OCI-LY3 (cell line): Measurements from ENCODE around the gene RNU1-1.

Experiments
- H2AFZ ChIP-seq: fragments of 200-600, 300-600 bp; shearing (Covaris generic); 2 replicates; pipeline ENCODE4 v1.6.0; 2014; ENCODE audit warnings: antibody characterized with exemption, low read depth, low read length
- H3K27ac ChIP-seq: fragments of 200-600, 300-600 bp; sonication (generic); 2 replicates; pipeline ENCODE4 v1.5.1; 2014; ENCODE audit warnings: mild to moderate bottlenecking, low read length, moderate library complexity, mixed read lengths
- H3K27me3 ChIP-seq: fragments of 200-600, 300-600 bp; sonication (generic); 2 replicates; pipeline ENCODE4 v1.6.1; 2014; ENCODE audit warnings: low read depth, low read length, mixed read lengths
- H3K36me3 ChIP-seq: fragments of 200-600, 300-600 bp; sonication (generic); replicated peaks from 2 replicates; pipeline ENCODE3; 2014; ENCODE audit warnings: low read depth, low read length, mixed read lengths
- H3K4me1 ChIP-seq: fragments of 300-600, 200-600 bp; sonication (generic); 2 replicates; pipeline ENCODE4 v1.6.1; 2014; ENCODE audit warnings: low read length, mixed read lengths
- H3K4me2 ChIP-seq: fragments of 200-600, 300-600 bp; sonication (generic); 2 replicates; pipeline ENCODE4 v1.6.1; 2014; ENCODE audit warnings: low read length, mixed read lengths
- H3K4me3 ChIP-seq: fragments of 300-600, 200-600 bp; sonication (generic); 2 replicates; pipeline ENCODE4 v1.5.1; 2014; ENCODE audit warnings: antibody characterized with exemption, mild to moderate bottlenecking, low read length, moderate library complexity
- H3K79me2 ChIP-seq: fragments of 300-600, 200-600 bp; shearing (Covaris generic); 2 replicates; pipeline ENCODE4 v1.6.1; 2014; ENCODE audit warnings: mild to moderate bottlenecking, low read length, mixed read lengths
- H3K9ac ChIP-seq: fragments of 300-600, 200-600 bp; shearing (Covaris generic); 2 replicates; pipeline ENCODE4 v1.6.0; 2014; ENCODE audit warnings: mild to moderate bottlenecking, low read length, moderate library complexity
- H3K9me3 ChIP-seq: fragments of 200-600, 300-600 bp; shearing (Covaris generic); 2 replicates; pipeline ENCODE4 v1.6.1; 2014; ENCODE audit warnings: low read length, mixed read lengths; ENCODE audit not compliant: insufficient read depth
- H4K20me1 ChIP-seq: fragments of 200-600, 300-600 bp; sonication (generic); 2 replicates; pipeline ENCODE4 v1.6.1; 2016; ENCODE audit warnings: low read length, mixed read lengths; ENCODE audit not compliant: insufficient read depth
- CTCF ChIP-seq: fragments of 200-600, 300-600 bp; sonication (generic); IDR thresholded peaks from 2 replicates; pipeline ENCODE4 v1.5.1; 2014; ENCODE audit warnings: antibody characterized with exemption, low read length, low read depth
- EZH2phosphoT487 ChIP-seq: fragments of 200-600 bp; shearing (Covaris generic); IDR thresholded peaks from 2 replicates; pipeline ENCODE4 v1.6.1; 2018; ENCODE audit warnings: antibody characterized with exemption, mixed run types, low read depth

Gene RNU1-1

GRCh38 chr1:16474166-16474800, 39.8 kb downstream of the RNU1-1 start:
- Histone ChIP-seq H3K4me3 (no peak overlapping the region), H2AFZ (no peak overlapping the region), H3K36me3 (no peaks in the 10 kb centered on the region), H3K9ac (no peak overlapping the region), H3K9me3 (no peaks in the 10 kb centered on the region), H3K27me3 (no peaks in the 10 kb centered on the region), H4K20me1 (no peaks in the 10 kb centered on the region), H3K79me2 (no peaks in the 10 kb centered on the region), H3K4me2 (no peak overlapping the region), H3K27ac (no peak overlapping the region), H3K4me1 (peaks cover 3% of the 10 kb centered on the region; the same call in 1 of the 2 replicates)
- TF ChIP-seq EZH2phosphoT487 = no peak
- TF ChIP-seq CTCF = no peak

GRCh38 chr1:16468558-16468957, 45.5 kb downstream of the RNU1-1 start:
- TF ChIP-seq EZH2phosphoT487 (no peak), CTCF (no peak)
- no peaks in the 10 kb centered on the region for H3K9me3 ChIP-seq
- no peak overlapping the region for H3K9ac ChIP-seq
- H3K79me2 ChIP-seq = no peaks in the 10 kb centered on the region
- no peaks in the 10 kb centered on the region for H4K20me1 ChIP-seq
- no peak overlapping the region for H3K4me3 ChIP-seq
- H3K27ac ChIP-seq = no peak overlapping the region
- peaks cover 3% of the 10 kb centered on the region; the same call in 1 of the 2 replicates for H3K4me1 ChIP-seq
- H2AFZ ChIP-seq = no peak overlapping the region
- H3K27me3 ChIP-seq = no peaks in the 10 kb centered on the region
- no peak overlapping the region for H3K4me2 ChIP-seq
- peaks cover 4% of the 10 kb centered on the region for H3K36me3 ChIP-seq

- H2AFZ ChIP-seq = no peak overlapping the region
- no peak overlapping the region for H3K4me2 ChIP-seq
- H3K36me3 ChIP-seq = peaks cover 14% of the 10 kb centered on the region
- no peaks in the 10 kb centered on the region for H3K9me3 ChIP-seq
- H3K9ac ChIP-seq = no peak overlapping the region
- no peak overlapping the region for H3K27ac ChIP-seq
- no peaks in the 10 kb centered on the region for H4K20me1 ChIP-seq
- H3K4me1 ChIP-seq = no peaks in the 10 kb centered on the region
- H3K27me3 ChIP-seq = no peaks in the 10 kb centered on the region
- no peaks in the 10 kb centered on the region for H3K79me2 ChIP-seq
- no peak overlapping the region for H3K4me3 ChIP-seq
- no peak for TF ChIP-seq CTCF
- TF ChIP-seq EZH2phosphoT487 = no peak
Observed at GRCh38 chr1:16464917-16465625, 49.0 kb downstream of the RNU1-1 start.
